Colon (tissue), 2 donors: ENCODE results near the gene NFIA.

ENCODE experiments used
- FAIRE-seq: peaks from 2 replicates; lab custom pipeline; 2012; peaks lifted over from hg19 to GRCh38; lab: Jason Lieb, UNC
- donor health status: control.
- donor health status: control.

The NFIA gene

GRCh38 chr1:61494000-61494399 lies 411.6 kb downstream of the NFIA start:
- FAIRE-seq = no peak

GRCh38 chr1:61496501-61496900 lies 414.1 kb downstream of the NFIA start:
- FAIRE-seq = no peak

GRCh38 chr1:61497013-61497412 lies 414.7 kb downstream of the NFIA start:
- no peak for FAIRE-seq

GRCh38 chr1:61498342-61498741 lies 416.0 kb downstream of the NFIA start:
- FAIRE-seq = no peak

GRCh38 chr1:61501971-61502916 lies 419.9 kb downstream of the NFIA start:
- no peak for FAIRE-seq

- no peak for FAIRE-seq
These were observed 421.9 kb downstream of the NFIA start for GRCh38 chr1:61504305-61504704.

GRCh38 chr1:61504852-61505390 lies 422.6 kb downstream of the NFIA start:
- no peak for FAIRE-seq

- no peak for FAIRE-seq
These were observed 423.9 kb downstream of the NFIA start for GRCh38 chr1:61506236-61506635.

- FAIRE-seq = no peak
These were observed 424.7 kb downstream of the NFIA start for GRCh38 chr1:61506944-61507500.
